GM15510 (cell line): ENCODE data around the gene STAT6.

Experiments
- POLR2A ChIP-seq: IDR thresholded peaks from 3 replicates; pipeline ENCODE4 v1.6.1; 2011; ENCODE audit warnings: borderline replicate concordance; ENCODE audit not compliant: insufficient read length; ENCODE audit errors: extremely low read depth

Gene STAT6

GRCh38 chr12:57118711-57119271, 7.6 kb upstream of the STAT6 start:
- no peak for TF ChIP-seq POLR2A

DNA sequence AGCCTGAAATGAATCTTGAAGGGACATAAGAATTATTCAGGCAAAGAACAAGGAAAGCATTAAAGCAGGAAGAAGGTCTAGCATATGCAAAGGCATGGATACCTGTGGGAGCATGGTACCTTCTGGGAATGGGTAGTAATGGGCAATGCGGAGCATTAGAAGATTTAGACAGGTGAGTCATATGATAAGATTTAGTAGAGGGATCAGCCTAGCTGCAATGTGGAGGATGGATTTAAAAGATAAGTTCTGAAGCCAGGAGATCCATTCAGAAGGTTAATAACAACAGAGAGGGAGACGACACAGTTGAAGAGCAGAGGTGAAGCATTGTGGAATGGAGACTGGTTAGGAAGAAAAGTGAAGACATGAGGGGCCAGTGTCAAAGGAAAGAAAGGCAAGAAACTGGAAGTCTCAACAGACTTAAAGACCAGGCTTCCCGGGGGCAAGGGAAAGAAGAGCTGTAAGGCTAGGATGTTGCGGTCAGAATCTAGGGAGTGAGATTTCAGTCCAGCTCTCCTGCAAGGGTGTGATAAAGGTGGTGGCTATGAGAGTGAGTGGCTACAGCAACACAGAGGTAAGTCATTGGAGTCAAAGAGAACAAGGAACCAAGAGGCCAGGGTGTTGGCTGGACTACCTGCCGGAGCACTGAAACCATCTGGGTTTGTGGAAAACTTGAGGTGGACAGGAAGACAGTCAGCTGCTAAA, 5.6 kb upstream of the STAT6 start:
- TF ChIP-seq POLR2A, result no peak

DNA sequence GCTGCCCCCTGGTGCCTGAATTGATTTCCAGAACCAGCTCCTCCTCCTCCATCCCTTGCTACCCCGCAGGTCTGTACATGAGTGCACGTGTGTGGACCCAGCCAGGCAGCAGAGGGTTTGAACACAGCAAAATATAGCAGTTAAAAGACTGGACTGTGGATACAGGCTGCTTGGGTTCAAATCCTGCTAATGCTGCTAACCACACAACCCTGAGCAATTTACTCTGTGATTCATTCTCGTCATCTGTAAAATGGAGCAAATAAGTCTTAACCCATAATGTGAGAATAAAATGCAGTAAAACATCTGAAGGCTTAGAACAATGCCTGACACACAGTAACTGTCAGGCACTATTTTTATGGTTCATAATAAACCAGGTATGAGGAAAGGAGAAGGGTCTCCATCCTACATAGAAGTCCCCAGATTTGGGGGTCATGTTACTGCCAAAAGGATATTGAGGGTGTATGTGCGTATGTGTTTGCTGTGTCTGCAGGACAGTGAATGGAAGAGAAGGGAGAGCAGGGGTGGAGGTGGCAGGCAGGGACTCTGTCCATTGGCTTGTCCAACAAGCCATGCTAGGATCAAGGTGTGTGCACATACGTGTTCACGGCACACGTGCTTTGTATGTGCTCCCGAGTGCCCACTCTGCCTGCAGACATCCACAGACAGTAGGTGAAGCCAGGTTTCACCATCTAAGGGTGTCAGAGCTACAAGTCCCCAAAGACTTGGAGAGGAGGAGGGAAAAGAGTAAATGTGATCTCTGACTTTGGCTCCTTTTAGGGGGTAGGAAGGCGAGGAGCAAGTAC, 1.5 kb upstream of the STAT6 start:
- no peak for TF ChIP-seq POLR2A

- TF ChIP-seq POLR2A, result peak; percentile 31
These were observed 795 bp downstream of the STAT6 start for GRCh38 chr12:57110104-57111030.

GRCh38 chr12:57109207-57110103, 1.7 kb downstream of the STAT6 start:
- no peak for TF ChIP-seq POLR2A

GRCh38 chr12:57107456-57108155, 3.6 kb downstream of the STAT6 start:
- TF ChIP-seq POLR2A, result no peak

DNA sequence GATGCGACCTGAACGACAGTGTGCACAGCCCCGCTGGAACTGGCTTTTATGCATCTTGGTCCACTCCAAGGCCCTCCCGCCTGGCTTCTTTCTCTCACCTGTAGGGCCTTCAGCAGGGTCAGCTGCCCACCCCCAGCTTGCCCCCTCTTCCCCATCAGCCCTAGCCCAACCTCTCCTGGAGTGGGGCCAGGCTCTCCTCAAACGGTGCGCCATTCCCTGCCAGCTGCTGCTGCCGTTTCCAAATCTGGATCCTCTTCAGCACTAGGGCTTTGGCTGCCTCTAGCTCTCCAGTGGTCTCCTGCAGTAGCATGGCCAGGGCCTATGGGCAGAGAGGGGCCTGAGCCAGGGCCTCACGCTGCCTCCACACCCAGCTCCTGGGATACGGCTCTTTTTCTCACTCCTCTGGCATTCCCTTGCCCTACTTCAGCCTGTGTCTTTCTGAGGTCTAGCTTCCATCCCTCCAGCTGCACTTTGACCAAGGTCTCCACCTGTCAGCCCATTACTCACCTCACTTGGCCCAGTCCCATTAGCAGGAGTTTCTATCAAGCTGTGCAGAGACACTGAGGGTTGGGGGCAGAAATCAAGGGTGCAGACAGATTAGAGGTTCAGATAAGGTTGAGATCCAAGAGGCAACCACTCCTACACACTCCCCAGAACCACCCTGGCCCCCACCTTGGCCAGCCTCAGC, 5.0 kb downstream of the STAT6 start:
- no peak for TF ChIP-seq POLR2A

GRCh38 chr12:57105011-57105753, 6.0 kb downstream of the STAT6 start:
- no peak for TF ChIP-seq POLR2A

GRCh38 chr12:57104292-57104910, 6.8 kb downstream of the STAT6 start:
- no peak for TF ChIP-seq POLR2A

GRCh38 chr12:57103856-57104255, 7.3 kb downstream of the STAT6 start:
- TF ChIP-seq POLR2A, result no peak

DNA sequence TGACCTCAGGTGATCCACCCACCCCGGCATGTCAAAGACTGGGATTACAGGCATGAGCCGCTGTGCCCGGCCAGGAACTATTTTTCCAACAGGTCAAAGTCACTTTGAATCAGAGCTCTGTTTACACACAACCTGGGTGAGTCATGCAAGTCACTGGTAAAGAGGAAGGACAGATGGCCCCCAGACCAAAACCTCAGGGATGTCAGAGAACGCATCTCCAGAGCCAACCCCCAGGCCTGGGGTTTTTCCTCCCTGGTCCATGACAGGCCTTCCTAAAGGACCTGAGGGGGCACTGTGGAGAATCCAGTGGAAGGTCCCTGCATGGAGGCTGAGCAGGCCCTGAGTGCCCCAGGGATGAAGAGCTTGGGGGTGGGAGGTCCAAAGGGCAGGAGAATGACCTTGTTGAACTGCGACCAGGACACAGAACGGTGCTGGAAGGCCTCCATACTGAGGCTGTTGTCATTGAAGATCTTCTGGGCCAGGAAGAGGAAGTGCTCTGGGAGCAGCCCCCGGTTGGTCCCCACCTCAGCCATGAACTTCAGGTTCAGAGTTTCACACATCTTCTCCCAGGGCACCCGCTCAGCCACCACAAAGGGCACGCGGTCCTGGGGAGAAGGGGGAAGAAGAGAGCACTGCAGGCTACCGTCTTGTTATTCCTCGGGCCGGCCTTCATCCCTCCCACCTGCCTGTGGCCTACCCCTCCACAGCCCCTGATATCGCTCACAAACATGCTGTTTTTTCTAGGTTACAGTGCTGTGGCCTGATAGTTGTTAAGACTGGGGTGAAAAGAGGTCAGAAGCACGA, 9.1 kb downstream of the STAT6 start:
- TF ChIP-seq POLR2A, result no peak
